ELF-1 (cell line): ENCODE data around the gene COL25A1.
"Not testable (repeated sequence)": the region's sequence is repeated elsewhere in the genome, so short reads cannot be mapped to it uniquely, and the experiment has no call there.

Source experiments
- DNase-seq: peaks from one replicate; pipeline ENCODE4 v3.0.0-alpha.2; 2016; ENCODE audit warnings: low read depth, low spot score

The COL25A1 gene

DNA sequence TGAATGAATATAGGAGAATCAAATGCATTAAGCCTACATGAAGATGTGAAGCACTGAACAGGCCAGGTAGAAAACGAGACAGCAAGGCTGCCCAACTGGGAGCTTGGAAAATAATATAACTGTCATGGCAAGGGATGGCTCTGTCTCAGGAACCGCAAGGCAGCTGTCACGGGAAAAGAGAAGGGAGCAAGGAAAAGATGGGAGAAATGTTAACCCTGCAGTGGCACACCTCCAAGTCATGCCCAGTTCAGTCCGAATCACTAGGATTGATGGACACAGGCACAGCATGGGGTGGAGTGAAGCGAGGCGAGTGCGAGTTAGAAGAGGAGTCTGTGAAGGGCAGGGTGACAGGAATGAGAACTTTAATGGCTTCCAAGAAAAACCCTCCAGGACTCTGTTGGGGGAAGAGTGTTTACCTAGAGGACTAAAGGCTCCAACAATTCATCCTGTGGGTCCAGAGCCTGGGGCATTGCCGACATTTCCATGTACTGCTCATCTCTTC is 395.5 kb downstream of the COL25A1 start:
- peak; percentile 8 for DNase-seq

DNA sequence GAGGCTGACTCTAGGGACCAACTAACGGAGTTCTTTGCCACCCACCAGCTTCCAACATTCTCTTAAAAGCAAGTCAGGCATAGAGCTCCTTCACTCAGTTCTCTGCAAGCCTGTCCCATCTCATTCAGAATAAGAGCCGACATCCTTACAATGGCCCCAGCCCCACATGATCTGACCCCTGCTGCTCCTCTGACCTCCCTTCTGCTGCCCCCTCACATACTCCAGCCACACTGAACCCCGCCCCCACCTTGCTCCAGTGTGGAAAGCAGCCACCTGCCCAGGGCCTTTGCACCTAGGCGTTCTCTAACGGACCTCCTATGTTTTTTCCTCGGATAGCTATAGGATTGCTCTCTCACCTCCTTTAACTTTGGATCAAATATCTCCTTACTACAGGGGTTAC is 396.5 kb downstream of the COL25A1 start:
- peak; percentile 20 for DNase-seq

DNA sequence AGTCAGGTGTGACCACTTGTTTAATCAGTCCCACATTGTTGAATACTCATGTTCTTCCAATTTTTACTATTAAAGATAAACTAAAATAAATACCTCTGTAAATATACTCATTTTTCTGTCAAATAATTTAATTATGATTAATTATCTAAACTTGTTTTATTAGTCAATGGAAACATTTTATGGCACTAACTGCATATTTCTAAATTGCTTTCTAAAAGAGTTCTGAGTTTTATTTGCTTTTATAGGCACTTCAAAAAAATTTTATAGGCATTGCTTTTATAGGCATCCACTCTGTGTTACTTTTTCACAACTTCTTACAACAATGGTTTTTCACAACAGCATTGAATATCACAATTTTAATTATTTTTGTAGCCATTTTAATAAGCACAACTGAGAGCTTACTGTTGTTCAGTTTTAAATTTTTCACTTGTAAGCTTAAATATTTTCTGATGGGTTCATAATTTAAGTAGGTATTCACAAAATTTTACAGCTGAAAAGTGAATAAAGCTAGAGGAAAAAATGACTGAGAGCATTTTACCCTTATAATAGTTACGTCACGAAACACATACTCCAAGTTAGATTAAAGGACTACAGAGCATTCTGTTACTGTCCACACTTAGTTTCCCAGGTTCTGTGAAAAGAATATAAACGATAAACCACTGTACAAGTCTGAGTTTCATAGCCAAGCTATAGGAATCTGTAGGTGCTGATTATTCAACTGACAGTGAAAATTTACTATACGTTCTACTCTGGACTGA is 398.8 kb downstream of the COL25A1 start:
- no peak for DNase-seq

DNA sequence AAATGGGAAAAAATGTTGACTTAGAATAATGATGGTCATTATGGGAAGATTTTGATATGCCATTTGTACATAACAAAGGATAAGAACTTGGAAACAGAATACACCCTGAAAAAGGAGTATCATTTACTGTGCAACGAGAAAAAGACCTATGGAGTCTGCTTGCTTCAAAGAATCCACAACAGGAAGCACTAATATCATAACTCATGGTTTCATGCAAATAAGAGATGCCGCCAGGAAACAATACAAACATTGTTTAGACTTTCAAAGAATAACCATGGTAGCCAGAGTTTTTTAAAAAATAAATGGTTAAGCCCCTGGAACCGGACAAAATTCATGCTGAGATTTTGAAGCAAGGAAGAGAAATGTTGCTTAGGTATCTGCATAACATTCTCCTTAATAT is 399.7 kb downstream of the COL25A1 start:
- DNase-seq = no peak

DNA sequence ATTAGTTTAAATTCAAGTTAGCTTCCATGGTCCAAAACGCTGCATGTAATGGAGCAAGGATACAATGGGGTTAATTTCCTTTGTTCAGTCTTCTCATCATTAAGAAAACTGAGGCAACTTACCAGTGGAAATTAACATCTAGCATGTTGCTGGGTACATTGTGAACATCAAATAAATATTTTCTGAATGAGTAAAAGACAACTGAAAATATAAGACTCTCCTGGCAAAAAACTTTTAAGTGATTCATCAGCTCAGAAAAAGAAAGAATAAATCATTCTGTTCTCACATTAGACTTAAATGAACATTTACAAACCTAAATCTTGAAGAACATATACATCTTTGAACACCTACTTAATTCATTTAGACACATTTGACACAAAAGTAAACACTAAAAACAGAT is 401.2 kb downstream of the COL25A1 start:
- no peak for DNase-seq

DNA sequence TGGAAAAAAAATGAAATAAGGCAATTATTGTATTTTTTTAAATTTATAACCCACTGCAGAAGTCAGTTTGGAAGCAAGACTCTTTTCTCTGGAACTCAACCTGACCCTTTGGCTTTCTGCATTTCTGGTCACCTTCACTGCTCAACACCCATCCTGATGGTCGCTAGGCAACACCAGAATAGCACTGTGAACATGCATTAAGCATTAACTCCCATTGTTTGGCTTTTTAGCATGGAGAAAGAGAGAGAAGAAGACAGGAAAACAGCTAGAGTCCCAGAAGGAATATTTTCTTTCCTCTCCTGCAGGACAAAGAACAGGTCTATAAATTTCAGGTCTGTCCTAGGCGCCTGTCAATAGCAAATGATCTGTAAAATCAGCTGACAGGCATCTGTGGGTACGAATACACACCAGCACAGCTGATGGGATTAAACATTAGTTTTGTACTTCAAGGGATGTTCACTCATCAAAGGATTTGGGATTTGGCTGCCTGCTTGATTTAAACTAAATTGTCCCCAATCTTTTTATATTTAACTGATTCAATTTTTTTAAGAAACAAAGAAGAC is 402.4 kb downstream of the COL25A1 start:
- DNase-seq = no peak

DNA sequence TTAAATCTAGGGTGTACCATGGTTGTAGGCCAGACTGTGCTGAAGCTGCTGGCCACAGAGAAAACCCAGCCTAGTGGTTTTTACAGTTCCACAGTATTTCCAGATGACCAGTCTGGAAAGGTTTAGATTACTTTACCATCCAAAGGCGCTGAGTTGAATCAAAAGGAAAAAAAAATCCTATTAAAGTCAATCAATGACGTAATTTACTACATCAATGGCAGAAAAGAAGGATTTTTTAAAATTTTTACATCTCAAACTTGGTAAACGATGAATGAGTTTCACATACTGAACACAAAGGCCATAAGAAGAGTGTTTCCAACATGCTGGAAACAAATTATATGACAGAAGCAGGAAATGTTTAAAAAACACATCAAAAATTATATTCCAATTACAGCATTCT is 409.0 kb downstream of the COL25A1 start:
- no peak for DNase-seq

DNA sequence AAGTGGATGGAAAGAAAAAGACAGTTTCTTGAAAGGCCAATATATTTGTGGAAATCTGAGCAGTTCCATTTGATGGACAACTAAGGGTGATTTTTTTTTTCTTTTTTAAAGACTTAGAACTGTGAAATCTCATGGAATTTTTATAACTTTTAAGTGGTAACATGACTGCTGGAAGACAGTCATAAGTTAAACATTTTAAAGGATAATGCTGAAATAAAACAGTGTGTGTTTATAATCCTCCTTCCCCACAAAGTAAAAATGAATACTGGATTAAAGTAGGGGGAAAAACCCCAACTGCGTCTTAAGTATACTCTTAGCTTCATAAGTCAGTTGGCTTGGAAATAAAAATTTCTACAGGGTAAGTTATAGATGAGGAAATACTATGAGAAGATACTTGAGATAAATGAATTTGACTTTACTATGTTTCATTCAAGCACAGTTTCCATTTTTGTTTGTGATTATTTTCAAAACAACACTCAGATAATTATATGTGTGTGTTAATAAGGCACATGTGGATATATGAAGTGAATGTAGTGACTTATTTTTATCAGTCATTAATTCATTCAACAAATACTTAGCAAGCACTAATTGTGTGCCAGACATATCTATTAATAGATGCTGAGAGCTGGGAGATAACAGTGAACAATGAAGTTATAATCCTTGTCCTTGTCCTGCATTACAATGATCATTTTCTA is 410.4 kb downstream of the COL25A1 start:
- DNase-seq = no peak

DNA sequence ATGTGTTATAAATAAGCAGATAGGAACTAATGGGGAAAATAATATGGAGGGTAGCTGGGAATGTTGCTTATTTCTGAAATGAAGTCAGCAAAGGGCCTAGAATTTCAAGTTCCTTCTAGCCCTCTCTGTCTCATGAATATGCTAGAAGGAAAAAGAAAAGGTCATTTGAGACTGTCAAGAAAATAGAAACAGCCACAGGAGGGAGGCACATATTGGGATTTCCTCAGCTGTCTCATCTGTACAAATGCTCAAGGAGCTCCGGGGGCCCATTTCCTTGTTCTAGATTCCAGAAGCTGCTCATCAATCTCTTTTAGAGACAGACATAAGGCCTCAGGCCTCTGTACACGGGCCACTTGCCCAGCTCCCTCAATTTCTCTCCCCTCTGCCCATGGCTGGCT is 412.0 kb downstream of the COL25A1 start:
- DNase-seq = peak; percentile 20

DNA sequence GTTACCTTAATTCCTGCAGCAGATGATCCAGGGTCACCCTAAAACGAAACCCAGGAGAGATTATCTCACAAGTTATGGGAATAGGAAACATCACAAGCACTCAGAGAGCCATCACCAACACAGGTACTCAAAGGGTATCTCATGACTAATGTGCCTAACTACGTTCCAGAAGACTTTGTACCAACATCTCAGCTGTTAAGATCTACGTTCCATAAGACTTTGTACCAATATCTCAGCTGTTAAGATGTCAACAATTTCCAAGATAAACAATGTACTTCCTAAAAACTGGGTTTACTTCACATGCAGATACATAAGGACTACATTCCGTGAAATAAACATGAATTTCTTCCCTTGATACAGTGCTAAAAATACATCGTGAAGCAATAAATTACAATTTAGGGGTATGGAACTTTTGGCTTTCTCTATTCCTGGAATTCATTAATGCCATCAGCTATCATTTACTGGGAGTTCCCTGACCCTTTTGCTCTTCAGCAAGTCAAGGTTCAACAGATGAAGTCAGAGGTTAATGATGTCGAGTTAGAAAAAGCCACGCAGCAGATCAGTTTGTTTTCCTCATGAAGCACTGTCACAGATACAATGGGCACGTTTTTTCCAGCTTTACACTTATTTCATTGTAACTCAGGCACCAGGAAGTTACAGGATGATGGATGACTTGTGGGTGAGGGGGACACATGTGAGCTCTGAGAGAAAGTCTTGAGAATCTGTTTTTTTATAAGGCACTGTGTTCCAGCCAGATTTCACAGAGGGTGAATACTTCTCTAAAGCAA is 412.6 kb downstream of the COL25A1 start:
- no peak for DNase-seq

DNA sequence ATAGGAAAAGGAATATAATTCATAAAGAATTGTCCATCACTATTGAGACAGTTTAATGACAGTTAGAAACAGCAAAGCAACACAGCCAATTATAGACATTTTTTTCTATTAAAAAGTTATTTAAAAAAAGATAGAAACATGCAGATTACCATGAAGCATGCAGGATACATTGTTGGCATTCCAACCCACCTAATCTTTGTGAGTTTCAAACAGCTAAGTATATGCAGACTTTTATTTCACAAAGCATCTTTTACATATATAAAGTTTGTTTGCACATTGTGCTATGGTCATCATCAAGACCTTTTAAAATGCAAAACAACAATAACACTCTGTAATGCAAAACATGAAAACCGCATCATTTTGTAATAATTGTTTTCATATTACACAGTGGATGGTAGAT is 413.7 kb downstream of the COL25A1 start:
- DNase-seq = no peak

DNA sequence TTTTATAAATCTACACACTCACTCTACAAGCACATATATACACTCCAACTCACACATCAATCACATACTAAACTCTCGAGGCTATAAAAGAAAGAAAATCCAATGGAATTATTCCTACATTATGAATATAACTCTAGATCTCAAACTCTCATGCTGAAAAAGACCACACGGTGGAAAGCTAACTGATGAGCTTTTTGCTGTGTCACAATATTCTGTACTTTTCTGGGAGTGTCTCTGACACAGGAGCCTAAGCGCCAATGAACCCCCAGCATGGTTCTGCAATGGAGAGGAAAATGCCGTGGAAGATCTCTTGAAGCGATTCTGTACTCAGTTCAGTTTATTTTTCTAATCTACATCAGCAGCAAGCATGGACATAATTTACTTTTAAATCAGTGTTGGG is 415.4 kb downstream of the COL25A1 start:
- no peak for DNase-seq

DNA sequence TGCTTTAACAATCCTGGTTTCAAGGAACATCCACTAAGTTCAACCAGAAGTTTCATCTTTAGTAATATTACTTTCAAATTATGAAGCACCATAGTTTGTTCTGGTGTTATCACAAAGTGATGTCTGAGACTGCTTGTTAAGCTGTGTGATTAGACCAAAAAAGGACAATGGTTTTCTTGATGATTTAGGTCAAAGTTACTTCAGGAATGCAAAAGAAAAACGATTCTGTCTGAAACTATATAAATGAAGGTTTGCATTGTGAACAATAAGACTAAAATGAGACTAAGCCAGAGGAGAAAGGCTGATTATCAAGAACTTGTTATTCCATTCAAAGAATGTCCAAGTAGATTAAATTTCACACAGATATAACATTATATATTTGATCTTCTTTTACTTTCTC is 417.2 kb downstream of the COL25A1 start:
- no peak for DNase-seq

DNA sequence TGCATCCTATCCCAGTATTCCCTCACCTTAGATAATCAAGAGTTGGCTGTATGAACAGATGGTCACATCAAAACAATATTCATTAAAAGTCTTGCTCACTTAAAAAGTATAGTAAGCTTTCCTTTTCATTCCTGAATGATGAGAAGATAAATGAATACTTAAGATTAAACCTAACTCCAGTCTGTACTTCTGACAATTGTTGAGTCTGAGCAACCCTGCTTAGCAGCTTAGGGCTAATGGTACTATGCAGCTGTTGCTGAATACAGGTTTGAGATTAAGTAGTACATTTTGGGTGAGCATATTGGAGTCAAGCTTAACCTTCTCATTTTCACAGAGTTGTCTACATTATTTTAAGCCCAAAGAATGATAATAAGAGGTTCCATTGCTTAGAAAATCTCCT is 417.9 kb downstream of the COL25A1 start:
- DNase-seq = no peak

DNA sequence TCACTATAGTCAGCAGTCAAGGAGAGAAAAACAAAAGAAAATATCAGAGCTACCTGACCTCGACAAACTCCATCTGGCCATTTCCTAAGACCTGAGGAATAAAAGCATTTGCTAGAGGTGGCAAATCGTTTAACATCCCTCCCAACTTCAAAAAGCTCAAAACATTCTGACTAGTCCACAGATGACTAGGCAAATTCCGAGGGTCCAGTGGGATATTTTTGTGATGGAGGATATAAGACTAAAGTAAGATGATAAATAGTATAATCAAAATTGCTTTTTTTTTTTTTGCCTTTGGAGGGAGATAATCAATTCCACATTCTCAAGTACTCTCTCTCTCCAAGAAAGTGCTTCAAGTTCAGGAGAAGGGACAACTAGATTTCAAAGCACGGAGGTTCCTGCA is 420.5 kb downstream of the COL25A1 start:
- DNase-seq = no peak

DNA sequence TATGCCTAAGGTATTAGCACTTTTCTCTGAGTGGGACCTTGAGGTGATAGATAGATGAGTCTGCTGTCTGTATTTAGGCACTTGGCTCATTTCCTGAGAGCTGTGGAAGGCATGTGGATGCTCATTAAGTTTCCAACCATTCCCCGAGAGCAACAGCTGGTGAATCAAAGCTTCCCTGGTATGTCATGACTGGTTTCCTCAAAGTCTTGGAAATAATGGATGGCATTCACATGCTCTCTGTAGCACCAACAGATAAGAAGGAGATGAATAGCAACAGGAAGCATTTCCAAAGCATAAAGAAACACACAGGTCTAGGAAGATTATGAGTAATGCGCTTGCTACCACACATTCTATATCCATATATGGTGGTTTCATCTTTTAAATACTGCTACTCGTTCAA is 421.3 kb downstream of the COL25A1 start:
- peak; percentile 10 for DNase-seq

DNA sequence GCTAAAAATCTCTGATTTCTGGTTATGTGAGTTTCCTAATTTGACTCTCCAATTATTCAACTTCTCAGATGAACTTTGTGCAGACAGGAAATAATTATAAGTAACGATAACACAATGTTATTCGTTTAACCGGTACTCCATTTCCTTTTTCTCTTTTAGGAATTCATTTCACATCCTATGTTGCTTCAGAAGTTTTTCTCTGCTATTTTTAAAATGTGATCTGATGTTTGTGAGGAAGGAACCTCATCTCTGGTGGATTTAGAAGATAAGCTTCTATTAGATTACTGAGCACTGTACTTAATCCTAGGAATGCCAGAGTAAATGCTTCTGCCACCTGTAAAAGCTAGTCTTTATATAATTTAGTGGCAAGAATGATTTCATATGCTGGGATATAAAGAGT is 423.7 kb downstream of the COL25A1 start:
- DNase-seq = no peak

DNA sequence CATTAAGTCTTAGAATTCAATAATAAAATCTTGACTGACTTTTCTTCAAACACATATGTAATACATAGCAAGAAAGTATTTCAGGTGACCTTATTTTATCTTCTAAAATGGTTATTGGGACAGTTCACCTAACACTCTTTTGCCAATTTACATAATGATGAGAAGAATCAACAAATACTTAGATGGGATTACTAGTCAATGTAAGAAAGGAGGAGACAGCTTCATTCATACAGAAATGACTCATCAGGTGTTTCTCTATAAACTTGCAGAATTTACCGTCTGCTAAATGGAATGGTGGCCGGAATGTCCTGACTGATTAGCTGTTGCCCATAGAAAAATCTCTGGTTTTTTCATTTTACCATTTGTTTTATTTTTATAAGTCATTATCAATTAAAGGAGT is 424.6 kb downstream of the COL25A1 start:
- DNase-seq = no peak

DNA sequence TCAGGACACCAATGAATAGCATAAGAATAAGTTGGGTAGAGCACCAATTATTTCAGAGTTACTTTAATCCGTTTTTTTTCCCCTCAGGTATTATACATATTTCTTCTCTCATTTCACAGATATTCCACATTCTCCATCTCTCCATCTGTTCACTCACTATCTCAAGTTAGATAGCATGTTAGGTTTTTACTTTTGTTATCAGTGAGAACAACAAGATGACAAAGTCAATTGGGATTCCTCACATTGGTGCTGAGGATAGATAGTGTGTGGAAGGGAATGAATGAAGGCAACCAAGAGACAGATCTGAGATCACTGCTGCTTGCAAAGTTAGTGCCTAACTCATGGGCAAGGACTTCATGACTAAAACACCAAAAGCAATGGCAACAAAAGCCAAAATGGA is 427.7 kb downstream of the COL25A1 start:
- DNase-seq = no peak

DNA sequence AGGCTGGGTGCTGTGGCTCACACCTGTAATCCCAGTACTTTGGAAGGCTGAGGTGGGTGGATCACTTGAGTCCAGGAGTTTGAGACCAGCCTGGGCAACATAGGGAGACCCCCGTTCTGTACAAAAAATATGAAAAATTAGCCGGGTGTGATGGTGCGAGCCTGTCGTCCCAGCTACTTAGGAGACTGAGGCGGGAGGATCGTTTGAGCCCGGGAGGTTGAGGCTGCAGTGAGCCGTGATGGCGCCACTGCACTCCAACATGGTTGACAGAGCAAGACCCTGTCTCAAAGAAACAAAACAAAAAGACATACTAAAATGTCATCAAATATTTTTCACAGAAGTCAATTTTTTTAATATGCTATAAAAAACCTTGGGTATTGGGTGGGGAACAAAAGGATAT is 432.5 kb downstream of the COL25A1 start:
- DNase-seq = not testable (repeated sequence)

DNA sequence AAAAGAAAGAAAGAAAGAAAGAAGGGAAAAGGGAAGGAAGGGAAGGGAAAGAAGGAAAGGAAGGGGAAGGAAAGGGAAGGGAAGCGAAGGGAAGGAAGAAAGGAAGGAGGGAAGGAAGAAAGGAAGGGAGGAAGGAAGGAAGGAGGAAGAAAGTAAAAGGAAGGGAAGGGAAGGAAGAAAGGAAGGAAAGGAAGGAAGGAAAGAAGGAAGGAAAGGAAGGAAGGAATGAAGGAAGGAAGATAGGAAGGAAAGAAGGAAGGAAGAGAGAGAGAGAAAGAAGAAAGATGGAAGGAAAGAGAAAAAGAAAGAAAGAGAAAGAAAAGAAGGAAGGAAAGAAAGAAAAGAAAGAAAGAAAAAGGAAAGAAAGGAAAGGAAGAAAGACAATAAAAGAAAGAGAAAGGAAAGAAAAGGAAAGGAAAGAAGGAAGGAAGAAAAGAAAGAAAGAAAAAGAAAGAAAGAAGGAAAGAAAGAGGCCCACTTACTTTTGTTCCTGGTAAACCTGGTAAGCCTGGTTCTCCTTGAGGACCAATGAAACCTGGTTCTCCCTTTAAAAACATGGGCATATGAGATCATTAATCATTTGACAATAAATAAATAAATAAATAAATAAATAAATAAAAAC is 433.7 kb downstream of the COL25A1 start:
- no peak for DNase-seq

DNA sequence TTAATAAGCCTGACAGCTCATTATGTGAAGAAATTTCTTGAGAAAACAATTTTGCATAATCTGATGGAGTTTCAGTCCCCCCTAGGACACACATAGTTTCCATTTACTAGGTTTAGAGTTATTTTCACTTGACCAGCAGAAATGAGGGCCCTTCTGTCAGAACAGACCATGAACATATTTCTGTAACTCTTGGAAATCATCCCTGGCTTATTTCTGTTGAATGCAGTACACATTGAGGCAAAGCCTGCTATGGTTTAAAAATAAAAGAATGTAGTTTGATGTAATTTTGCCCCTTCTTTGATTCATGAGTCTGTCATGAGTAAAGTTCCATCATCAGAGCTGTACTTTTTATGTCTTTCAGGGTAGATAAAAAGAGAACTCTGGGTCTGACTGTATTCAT is 435.0 kb downstream of the COL25A1 start:
- no peak for DNase-seq
